GM10266 (cell line): ENCODE measurements around the gene FGF4.

Experiments used
- DNase-seq: peaks from one replicate; pipeline ENCODE4 v3.0.0; 2012; ENCODE audit errors: extremely low spot score
- TF ChIP-seq, protein P1 (sequence below): IDR thresholded peaks from 2 replicates; pipeline ENCODE4 v1.5.1; 2012; ENCODE audit warnings: mild to moderate bottlenecking, low read depth; ENCODE audit not compliant: control insufficient read depth, insufficient read depth; ENCODE audit errors: missing control alignments

Gene FGF4

DNA sequence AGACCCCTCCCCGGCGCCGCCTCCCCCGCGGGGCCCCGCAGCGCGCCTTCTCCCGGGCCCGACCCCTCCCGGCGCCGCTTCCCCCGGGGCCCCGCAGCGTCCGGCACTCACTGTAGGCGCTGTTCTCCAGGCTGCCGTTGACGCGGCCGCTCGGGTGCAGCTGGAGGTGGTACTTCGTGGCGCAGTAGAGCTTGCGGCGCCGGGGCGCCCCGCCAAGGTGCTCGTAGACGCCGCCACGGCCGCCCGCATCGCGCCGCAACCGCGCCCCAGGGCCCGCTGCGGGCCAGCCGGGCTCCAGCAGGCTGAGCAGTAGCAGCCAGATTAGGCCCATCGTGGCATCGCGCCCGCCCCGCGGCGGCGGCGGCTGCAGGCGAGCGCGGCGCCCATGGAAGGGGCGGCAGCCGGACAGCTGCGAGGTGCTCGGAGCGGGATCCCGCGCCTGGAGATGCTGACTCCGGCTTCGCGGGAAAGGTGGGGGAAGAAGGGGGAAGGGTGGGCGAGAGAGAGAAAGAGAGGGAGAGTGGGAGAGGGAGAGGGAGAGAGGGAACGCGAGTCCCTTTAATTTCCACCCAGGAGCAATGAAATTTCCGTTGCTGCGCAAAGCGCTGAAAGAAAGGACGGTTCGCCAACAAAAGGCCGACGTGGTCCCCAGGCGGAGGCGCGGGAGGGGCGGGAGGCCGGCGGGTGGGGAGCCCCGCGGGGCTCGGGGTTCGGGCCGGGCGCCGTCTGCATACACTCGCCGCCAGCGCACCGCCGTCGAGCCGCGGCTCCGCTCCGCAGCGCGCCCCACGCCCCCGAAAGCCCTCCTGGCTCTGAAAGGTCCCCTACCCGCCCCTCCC is 43.7 kb upstream of the FGF4 start, which contains the start of gene FGF3:
Gene FGF3 (minus strand): TSS at position 814 of the 839 bp plus-strand sequence. CDS start 483 bp downstream, at position 331.
- no peak for DNase-seq
- TF ChIP-seq, protein P1, sequence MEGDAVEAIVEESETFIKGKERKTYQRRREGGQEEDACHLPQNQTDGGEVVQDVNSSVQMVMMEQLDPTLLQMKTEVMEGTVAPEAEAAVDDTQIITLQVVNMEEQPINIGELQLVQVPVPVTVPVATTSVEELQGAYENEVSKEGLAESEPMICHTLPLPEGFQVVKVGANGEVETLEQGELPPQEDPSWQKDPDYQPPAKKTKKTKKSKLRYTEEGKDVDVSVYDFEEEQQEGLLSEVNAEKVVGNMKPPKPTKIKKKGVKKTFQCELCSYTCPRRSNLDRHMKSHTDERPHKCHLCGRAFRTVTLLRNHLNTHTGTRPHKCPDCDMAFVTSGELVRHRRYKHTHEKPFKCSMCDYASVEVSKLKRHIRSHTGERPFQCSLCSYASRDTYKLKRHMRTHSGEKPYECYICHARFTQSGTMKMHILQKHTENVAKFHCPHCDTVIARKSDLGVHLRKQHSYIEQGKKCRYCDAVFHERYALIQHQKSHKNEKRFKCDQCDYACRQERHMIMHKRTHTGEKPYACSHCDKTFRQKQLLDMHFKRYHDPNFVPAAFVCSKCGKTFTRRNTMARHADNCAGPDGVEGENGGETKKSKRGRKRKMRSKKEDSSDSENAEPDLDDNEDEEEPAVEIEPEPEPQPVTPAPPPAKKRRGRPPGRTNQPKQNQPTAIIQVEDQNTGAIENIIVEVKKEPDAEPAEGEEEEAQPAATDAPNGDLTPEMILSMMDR = no peak

DNA sequence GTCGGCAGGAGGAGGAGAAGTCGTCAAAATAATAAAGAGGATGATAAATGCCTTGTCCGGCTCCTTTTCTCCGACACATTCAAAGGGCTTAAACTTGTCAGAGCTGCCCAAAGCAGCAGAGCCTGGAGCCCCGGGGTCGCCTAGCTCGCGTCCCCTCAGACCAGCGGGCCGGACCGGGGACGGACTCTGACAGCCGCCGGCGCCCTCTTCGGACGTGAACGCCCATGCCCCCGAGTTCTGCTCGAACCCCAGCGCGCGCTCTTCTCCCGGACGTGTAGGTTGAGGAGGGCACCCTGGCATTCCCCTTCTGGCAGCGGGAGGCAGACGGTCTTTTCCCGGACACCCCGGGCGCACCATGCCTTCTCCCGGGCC is 43.1 kb upstream of the FGF4 start:
- no peak for DNase-seq
- TF ChIP-seq, protein P1 = no peak

DNA sequence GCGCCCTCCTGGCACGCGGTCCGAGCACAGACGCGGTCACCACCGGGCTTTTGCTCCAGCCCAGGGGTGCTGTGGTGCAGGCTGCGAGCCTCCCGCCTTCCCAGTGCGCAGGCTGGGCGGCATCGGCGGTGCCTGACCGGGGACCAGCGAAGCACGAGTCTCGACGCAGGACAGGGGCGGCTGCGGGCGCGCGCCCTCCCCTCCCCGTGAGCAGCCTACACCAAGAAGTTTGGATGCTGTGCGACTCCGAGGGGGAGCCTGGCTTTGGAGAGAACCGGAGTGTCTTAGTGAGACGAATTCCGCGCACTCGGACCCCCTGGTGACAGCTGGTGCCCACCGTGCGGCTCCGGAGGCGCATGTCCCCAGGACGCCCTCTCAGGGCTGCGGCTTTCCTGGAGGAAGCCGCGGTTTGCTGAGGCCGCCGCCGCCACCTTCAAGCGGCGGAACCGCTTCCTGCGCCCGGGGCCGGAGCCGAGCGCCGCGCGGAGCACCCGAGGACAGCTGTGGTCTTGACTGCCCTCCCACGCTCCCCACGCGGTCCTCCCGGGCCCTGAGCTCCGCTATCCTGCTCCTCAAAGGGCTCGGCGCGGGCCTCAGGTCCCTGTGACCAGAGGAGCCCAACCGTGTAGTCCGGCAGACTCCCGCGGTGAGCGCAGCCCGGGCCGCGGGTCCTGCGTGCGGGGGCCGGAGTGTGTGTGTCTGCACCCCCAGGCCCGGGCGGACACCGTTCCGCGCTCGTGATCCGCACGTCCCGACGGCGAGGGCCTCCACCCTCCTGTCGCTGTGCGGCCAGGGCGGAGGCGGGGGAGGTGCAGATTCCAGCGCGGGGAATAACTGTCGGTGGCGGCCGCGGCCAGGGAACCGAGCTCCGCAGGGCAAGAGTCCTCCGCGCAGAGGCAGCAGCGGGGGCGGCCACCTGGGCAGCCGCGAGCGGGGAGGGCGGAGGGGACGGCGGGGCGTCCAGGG is 42.4 kb upstream of the FGF4 start:
- no peak for DNase-seq
- TF ChIP-seq, protein P1 = no peak

DNA sequence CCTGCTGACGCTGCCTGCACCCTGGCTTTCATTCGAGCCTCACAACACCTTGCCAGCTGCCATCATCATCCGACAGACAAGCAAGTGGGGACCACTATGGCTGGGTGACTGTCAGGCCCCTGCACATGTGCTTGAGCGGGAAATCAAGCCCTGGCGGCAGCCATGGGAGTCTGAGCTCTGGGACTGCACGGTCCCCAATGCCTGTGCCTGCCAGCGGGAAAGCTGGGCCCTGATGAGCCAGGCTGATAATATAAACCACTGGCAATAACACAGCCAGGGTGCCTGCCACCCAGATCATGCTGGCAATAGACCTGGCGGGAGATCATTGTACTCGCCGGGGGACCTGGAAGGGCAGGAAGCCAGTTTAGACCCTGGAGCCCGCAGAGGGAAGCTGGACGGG is 41.5 kb upstream of the FGF4 start:
- TF ChIP-seq, protein P1 = no peak
- no peak for DNase-seq

DNA sequence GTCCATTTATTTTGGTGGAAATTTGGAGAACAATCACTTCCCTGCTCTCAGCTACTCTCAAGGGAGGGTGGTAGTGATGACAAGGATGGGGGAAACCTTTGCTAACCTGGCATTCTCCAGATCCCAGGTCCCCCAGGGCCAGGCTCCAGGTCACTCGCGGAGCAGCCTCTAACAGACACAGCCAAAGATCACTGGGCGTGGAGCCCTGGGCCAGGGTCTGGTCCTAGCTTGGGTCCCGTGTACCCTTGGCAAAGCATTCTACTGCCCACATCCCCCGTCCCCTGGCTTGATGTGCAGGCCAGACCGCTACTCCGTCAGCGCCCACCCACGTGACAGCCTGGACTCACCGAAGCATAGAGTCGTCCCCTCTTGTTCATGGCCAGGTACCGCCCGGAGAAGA is 40.8 kb upstream of the FGF4 start:
- TF ChIP-seq, protein P1 = no peak
- no peak for DNase-seq

DNA sequence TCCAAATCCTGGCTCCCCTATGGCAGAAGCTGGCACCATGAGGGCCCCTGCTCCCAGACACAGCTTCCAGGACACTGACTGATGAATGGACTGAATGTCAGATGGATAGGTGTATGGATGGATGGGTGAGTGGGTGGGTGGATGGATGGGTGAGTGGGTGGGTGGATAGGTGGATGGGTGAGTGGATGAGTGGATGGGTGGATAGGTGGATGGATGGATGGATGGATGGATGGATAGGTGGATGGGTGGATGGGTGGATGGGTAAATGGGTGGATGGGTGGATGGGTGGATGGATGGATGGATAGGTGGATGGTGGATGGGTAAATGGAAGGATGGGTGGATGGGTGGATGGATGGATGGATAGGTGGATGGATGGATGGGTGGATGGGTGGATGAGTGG is 39.8 kb upstream of the FGF4 start:
- DNase-seq = no peak

More for the DNA sequence above, 39.8 kb upstream of the FGF4 start:
- TF ChIP-seq, protein P1 = no peak
